ENCODE results near the gene SETBP1.

- TF ChIP-seq POLR2A (IDR thresholded peaks at IDR 0.05; ENCODE audit: extremely low read depth, insufficient read length) (no peak), CTCF (IDR thresholded peaks at IDR 0.05; ENCODE audit: low read depth, low read length) (no peak), MYC (IDR thresholded peaks at IDR 0.05; ENCODE audit: low read depth, low read length) (no peak), MAX (IDR thresholded peaks at IDR 0.05; ENCODE audit: low read depth, low read length) (no peak)
These were observed 101.9 kb downstream of the SETBP1 start for GRCh38 chr18:44782617-44783016.

Data from NB4 (cell line).